22Rv1 (cell line): ENCODE measurements around the gene HES2.
"Not testable (repeated sequence)": the region's sequence is repeated elsewhere in the genome, so short reads cannot be mapped to it uniquely, and the experiment has no call there.

Experiments
- H3K27ac ChIP-seq: fragments of 450-650 bp; 2 replicates; pipeline ENCODE4 v1.5.1; 2017
- CTCF ChIP-seq: fragments of 450-650 bp; IDR thresholded peaks from 2 replicates; pipeline ENCODE4 v1.5.1; 2017; ENCODE audit warnings: mild to moderate bottlenecking

The HES2 gene

GRCh38 chr1:6363085-6363884 lies 56.4 kb downstream of the HES2 start:
- not testable (repeated sequence) for H3K27ac ChIP-seq
- peak; percentile 81 for TF ChIP-seq CTCF
